ENCODE data around the gene ATG16L2.

Gene ATG16L2, protein sequence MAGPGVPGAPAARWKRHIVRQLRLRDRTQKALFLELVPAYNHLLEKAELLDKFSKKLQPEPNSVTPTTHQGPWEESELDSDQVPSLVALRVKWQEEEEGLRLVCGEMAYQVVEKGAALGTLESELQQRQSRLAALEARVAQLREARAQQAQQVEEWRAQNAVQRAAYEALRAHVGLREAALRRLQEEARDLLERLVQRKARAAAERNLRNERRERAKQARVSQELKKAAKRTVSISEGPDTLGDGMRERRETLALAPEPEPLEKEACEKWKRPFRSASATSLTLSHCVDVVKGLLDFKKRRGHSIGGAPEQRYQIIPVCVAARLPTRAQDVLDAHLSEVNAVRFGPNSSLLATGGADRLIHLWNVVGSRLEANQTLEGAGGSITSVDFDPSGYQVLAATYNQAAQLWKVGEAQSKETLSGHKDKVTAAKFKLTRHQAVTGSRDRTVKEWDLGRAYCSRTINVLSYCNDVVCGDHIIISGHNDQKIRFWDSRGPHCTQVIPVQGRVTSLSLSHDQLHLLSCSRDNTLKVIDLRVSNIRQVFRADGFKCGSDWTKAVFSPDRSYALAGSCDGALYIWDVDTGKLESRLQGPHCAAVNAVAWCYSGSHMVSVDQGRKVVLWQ

DNA sequence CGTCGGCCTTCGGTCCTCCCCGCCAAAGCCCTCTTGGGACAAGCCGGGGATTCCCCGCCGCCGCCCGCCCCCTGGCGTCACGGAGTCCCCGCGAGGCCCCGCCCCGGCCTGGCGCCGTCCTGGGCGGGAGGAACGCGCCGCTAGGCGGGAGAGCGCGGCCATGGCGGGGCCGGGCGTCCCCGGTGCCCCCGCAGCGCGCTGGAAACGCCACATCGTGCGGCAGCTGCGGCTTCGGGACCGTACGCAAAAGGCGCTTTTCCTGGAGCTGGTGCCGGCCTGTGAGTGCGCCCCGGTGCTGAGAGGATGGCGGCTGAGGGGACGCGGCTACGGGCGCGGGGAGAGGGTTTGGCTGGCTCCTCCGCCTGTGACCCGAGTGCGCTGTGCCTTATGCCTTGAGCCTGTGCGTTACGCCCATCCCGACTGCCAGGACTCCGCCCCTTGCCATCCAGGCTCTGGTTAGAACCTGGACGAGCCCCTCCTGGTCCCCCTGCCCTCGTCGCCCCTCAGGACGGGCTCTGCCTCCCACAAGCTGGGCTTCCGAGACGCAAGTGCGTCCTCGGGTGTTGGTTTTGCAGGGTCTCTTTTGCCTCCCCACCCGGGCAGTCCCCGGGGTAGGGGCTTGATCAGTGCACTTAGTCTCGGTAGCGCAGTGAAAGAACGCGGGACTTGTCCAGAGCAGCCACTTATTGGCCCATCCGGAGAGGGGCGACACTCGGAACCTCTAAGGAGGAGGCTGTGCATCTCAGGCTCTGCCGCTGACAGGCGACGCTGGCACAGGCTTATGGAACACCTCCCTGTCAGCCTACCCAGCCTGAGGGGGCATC, at the start of gene ATG16L2:
Gene ATG16L2, plus strand, starts transcription at position 126 of the 824 bp plus-strand sequence. Its CDS starts 35 bp downstream, at position 161.
- DNase-seq (ENCODE audit: low read depth in 4 of 4, low spot score in 1 of 4), result peak in 3 of 4 experiments; percentile 80 to 86 (median 82)

DNA sequence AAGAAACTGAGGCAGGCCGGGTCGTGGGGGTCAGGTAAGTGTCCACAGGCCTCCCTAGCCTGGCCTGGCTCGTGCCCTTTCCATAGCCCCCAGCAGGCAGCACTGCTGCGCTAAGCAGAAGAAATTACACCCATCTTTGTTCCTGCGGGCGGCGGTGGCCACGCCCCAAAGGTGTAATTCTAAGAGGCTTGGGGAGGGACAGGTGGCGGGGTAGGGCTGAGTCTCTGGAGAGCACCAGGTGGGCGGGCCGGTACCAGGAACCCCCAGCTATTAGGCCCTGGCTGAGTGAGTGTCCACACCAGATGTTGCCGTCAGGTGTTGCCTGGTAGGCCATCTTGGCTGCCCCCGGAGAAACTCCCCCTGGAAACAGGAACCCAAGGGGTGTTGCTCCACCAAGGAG, 49.7 kb upstream of the ATG16L2 start:
- DNase-seq (ENCODE audit: low read depth in 4 of 4, low spot score in 1 of 4), result no peak

DNA sequence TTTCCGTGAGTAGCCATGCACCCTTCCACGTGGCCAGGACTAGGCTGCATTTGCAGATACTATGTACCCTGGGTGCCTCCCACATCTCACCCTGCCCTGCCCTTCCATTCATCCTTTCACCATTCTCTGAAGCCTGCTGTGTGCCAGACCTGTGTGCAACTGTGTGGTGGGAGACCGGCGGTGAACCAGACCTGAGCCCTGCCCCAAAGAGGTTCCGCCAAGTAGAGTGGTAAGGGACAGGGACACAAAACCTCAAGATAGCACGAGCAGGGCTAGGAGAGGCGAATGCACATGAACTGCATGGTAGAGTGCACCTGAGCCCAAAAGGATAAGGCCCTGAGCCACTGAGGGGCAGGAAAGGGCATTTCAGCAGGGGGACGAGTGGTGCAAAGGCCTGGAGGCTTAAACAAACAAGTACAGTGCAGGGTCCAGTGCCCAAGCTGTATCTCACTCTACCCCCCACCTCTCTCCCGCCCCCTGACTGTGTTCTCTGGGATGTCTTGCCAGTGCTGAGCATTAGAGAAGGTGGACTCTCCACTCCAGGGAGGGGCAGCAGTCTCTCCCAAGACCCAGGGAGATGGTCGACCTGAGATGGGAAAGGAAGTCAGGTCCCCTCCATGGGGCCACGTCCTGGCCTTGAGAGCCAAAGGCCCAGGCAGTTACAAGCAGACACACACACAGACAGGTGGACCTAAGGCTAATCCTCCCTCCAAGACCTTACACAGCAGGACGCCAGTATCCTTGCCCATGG, 47.9 kb upstream of the ATG16L2 start:
- DNase-seq (ENCODE audit: low read depth in 4 of 4, low spot score in 1 of 4), result no peak

DNA sequence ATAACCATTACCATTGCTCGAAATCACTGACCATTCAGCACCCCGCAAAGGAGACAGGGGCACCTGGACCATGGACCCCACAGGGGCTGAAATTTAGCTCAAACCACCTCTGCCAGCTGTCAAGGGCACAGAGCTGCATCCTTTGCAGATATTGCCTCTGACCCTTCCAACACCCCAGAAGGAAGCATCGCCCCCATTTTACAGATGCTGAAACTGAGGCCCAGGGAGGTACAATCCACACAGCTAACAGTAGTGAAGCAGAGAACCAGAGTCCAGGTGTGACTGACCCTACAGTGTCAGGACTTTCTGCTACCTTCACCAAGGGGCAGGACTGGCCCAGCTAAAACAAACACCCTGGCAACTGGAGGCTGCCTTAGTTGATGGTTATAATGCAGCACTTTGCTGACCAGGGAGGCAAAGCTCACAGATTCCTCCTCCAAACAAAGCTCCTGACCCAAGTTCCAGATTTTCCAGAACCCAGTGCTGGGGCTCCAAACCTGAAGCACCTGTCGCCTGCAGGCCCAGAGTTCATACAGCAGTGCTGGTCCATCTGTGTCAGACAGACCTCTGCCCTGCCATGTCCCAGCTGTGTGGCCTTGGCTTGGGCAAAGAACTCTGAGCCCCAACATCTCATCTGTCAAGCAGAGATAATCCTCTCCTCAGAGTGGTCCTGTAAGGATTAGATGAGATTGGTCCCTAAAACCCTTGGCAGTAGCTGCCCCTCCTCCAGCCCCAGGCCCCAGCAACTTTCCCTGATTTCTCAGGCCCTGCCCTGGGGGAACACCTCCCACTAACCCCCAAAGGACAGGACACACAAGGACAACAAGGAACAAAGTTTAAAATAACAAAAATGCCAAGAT, 46.8 kb upstream of the ATG16L2 start:
- DNase-seq (ENCODE audit: low read depth in 4 of 4, low spot score in 1 of 4), result no peak

DNA sequence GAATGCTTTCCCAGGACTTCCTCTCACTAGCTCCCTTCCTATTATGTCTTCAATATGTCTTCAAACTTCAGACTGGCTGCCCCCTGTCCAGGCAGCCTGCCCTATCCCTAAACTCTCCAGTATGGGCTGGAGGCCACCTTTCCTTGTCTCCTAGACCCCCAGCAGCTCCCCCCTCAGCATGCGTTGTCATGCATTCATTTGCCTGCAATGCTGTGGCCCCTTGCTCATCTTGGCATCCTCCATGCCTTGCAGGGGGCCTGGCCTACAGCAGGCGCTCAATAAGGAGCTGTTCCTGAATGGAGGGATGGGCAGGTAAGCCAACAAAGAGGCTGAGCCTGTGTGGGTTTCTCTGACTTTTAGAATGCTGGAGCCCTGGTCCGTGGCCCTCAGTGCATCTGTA, 45.6 kb upstream of the ATG16L2 start:
- DNase-seq (ENCODE audit: low read depth in 4 of 4, low spot score in 1 of 4), result no peak

DNA sequence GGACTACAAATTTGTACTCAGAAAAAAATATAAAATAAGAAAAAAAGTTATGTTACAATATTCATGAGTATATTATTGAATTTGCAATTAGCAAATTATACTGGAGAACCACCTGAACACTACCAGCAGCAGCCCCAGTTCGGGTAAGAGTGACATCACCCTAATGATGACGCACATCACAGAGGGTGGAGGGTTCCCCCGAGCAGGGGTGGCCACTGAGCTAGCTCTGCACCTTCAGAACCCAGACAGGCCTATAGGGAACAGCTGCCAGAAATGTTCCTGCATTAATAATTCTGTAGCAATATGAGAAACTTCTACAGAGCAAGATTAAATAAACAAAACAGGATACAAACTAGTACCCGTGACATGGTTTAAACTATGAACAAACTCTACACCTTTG, 44.5 kb upstream of the ATG16L2 start:
- no peak for DNase-seq (ENCODE audit: low read depth in 4 of 4, low spot score in 1 of 4)

DNA sequence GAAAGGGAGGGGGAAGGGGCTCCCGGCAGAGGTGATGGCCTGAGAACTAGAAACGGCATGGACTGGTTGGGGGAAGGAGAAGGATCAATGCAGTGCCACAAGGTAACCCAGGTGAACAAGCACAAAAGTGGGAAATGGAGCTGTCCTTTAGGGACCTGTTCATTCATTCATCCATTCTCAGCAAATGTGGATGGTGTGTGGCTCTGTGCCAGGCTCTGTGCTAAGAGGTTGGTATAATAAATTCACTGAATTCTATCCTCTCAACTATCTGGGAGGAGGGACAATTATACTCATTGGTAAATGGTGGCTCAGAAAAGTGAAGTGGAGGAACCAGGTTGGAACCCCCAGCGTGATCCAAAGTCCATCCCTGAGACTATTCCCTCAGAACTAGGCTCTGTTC, 43.4 kb upstream of the ATG16L2 start:
- DNase-seq (ENCODE audit: low read depth in 4 of 4, low spot score in 1 of 4), result no peak

DNA sequence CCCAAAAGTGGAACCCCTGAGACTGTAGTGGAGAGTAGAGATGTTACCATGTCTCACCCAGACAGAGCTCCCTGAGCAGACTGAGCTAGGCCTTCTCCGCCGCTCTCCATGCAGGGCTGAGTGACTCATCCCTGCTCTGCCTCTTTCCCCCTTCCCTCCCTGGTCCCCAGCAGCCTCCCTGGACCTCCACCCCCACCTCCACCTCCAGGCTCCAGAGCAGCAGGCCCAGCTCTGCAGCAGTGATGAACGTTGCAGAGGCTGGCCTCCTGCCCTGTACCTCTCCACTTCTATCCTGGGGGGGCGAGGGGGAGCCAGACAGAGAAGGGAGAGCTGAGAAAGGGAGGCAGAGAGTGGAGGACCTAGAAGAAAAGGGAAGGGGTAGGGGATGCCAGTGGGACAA, 42.7 kb upstream of the ATG16L2 start:
- no peak for DNase-seq (ENCODE audit: low read depth in 4 of 4, low spot score in 1 of 4)

DNA sequence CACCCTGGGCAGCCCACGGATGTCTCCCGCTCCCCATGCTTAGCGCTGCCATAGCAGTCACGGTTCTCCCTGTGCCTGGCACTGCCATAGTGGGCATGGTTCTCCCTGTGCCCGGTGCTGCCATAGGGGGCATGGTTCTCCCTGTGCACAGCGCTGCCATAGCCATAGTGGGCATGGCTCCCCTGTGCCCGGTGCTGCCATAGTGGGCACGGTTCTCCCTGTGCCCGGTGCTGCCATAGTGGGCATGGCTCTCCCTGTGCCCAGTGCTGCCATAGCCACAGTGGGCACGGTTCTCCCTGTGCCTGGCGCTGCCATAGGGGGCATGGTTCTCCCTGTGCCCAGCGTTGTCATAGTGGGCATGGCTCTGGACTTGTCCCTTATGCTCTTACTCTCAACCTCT, 42.2 kb upstream of the ATG16L2 start:
- no peak for DNase-seq (ENCODE audit: low read depth in 4 of 4, low spot score in 1 of 4)

DNA sequence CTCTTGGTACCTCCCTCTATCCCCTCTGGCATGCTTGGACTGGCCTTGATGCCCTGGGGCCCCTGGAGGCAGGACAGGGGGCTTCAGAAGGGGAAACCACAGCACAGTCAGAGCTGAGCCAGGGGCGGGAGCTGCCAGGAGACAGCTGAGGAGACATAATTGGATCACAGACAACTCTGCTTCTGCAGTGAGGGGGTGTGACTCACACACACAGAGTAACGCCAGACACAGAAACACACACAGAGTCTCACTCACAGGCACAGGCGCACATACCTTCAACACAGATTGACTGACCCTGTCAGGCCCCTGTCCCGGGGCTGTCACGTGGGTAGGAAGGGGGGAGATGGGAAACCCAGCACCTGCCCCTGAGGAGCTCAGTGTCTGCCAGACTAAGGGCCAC, 40.9 kb upstream of the ATG16L2 start:
- no peak for DNase-seq (ENCODE audit: low read depth in 4 of 4, low spot score in 1 of 4)

DNA sequence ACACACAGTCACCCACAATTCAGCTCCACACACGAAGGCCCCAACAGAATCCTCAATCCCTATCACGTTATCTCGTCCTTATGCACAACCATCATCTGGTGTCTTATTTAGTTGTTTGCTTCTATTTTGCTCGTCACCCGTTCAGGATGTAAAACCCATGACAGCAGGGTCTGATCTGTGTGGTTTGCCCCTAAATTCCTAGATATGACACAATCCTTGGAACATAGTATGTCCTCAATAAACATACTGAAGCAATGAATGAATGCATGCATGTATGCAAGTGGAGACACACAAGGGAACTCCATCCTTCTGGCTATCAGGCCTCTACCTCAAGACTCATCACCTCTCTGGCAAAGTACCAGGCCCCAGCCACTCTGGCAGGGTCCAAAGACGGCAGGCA, 40.5 kb upstream of the ATG16L2 start:
- no peak for DNase-seq (ENCODE audit: low read depth in 4 of 4, low spot score in 1 of 4)

DNA sequence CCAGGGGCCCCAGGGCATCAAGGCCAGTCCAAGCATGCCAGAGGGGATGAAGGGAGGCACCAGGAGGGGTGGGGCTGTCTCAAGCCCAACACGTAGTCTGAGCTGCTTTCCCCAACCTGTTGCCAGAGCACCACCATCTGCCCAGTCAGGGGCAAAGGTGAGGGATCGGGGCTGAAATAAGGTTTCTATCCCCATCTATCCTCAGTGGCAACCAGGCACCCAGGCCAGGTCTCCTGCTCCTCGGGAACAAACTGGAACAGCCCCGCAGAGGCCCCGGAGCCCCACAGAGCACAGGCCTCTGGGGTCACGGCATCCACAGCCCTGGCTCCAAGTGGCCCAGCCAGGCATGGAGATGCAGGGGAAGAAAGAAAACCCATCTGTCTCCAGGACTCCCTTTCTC, 39.7 kb upstream of the ATG16L2 start:
- no peak for DNase-seq (ENCODE audit: low read depth in 4 of 4, low spot score in 1 of 4)

DNA sequence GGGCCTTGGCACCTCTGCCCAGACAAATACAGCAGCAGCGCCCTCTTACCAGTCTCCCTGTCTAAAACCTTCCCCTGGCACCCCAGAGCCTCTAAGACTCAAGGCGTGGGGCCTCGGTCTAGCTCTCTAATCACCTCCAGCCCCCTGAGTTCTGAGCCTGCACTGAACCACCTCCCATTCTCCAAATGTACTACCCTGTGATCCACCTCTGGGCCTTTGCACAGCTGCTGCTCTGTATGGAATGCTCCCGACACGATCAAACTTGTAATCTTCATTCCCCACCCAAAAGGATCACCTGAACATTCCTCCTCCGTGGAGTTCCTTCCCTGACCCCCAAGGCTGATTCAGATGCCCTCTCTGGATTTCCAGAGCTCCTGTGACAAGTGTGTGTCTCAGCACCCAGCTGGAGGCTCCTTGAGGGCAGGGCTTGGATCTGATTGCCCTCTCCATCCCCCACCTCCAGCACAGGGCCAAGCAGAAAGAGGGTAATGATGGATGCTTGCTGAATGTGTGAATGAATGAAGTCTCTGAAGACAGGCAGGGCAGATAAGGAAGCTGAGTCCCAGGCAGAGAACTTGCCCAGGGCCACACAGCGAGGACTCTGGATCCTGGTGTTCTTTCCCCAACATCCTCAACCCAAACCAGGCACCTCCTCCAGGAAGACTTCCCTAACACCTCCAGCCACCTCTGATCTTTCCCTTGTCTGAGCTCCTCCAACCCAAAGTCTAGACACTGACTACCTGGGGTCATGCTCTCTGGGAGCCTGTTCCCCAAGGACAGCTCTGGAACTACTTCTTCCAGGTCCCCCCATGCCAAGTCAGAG, 38.7 kb upstream of the ATG16L2 start:
- DNase-seq (ENCODE audit: low read depth in 4 of 4, low spot score in 1 of 4), result no peak

DNA sequence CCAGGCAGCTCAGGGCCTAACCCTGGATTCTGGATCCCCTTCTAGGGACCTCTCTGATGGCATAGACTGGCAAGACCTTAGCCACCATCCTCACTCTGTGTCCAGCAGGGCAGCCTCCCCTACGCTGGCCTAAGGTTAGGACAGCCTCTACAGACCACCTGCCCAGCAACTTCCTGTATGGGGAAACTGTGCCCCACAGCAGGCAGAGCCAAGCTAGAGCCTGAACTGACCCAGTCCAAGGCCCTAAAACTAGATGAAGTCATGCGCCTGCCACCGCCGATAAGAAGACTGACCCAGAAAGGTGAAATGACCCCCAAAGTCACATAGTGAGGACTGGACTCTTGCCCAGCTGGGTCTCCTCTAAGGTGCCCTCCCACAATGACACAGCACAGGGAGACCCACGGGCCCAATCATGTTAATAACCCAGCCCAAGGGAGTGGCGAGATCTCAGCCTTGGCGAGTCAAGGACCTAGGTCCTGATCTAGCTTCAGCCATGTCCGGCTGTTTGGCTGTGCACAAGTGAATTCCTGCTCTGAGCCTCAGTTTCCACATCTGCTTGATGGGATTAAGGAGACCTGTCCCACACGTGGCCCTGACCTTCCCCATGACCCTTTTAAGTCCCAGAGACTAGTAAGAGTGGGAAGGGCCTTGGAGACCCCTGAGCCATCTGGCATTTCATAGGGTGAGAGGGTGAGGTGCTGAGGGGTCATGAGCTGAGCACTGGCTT, 37.9 kb upstream of the ATG16L2 start:
- no peak for DNase-seq (ENCODE audit: low read depth in 4 of 4, low spot score in 1 of 4)

DNA sequence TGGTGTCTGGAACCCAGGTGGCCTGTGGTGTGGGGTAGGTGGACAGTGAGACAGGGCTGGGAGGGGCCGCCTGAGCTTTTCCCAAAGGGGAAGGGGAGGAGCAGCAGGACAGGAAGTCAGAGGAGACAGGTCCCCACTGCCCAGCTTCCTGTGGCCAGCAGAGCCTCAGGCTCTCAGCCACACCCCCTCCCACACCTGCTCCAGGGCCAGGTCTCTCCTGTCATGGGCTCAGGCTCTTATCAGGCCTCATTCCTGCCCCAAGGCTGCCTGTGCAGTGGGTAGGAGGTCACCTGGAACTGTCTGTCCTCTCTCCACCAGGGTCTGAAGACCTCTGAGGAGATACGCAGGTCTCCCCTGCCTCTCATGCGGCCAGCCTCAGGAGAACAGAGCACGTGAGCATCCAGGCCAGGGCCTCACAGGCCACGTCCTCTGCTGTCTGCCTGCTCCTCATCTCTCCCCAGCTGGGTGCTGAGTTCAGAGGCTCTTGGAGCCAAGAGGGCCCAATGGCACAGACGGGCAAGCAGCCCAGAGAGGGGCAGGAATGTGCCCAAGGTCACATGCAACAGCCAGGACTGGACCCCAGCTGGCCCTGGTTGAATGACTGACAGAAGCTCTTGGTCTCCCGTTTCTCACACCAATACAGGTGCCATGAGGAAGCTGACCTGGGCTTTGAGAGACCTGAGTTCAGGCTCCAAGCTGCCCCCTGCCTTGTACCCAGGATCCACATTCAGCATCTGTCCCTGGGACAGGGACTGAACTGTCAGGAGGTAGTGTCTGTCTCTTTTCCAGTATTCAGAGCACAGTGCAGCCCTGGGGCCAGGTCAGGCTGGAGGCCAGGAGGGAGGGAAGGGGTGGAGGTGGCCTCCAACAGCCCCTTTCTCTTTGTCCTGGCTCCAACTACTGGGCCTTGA, 37.1 kb upstream of the ATG16L2 start:
- no peak for DNase-seq (ENCODE audit: low read depth in 4 of 4, low spot score in 1 of 4)

DNA sequence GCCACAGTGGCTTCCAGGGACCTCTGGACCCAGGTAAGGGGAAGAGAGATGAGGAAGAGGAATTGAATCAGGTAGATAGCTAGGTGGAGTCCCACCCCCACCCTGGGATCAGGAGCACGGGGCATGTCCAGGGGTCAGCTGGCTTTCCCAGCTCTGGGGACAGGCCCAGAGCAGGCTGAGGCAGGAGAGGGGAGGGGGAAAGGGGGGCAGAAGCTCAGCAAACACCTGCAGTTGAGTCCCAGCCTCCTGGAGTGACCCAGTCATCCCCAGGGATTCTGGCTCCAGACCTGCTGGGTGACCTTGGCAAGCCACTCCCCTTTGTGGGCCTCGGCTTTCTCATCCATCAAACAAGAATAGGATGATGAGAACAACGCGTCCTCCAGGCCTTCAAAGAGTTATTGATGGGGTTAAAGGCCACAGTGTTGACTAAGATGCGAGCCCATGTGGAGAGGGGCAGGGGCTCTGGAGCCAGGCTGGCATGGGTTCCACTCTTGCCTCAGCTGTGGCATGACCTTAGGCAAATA, 36.4 kb upstream of the ATG16L2 start:
- DNase-seq (ENCODE audit: low read depth in 4 of 4, low spot score in 1 of 4), result no peak
